Measurements from ENCODE around the gene DENND1A.

DENND1A gene

DNA sequence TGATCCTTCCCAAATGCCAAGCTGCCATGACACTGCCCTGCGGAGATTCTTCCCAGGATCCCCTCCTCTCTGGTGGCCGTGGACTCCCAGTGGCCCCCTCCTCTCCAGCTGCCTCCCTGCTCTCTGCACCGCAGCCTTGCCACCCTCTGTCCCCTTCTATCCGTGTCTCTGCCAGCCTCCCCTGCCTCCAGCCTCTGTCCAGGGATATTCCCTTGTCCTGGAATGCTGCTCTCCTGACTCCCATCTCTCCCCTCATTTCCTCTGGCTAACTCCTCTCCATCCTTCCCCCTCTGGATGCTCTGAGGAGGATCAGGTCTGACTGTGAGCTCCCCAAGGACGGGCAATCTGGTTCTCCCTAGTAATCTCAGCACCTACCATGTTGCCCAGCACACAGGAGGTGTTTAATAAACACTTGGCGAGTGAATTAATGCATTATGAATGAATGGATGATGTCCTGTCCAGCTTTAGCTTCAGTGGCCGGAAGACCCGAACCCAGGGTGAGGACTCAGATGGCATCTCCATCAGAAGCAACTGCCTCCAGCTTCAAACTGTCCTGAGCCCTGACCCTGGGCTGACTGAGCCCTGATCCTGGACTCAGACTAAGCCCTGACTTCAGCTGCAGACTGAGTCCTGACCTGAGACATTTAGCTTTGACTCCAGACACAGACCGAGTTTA, 581.5 kb downstream of the DENND1A start:
- H3K4me2 ChIP-seq (ENCODE audit: low read length): no peak overlapping the region
- H3K4me3 ChIP-seq (ENCODE audit: low read depth, low read length): no peak overlapping the region
- no peak overlapping the region for H2AFZ ChIP-seq
- no peak overlapping the region for H3K27ac ChIP-seq
- H3K27me3 ChIP-seq (ENCODE audit: control insufficient read depth, insufficient read depth, low read length): no peaks in the 10 kb centered on the region
- no peak overlapping the region for H3K9ac ChIP-seq
- H3K36me3 ChIP-seq (ENCODE audit: control insufficient read depth, insufficient read depth, low read length): no peaks in the 10 kb centered on the region
- no peaks in the 10 kb centered on the region for H3K9me3 ChIP-seq (ENCODE audit: control insufficient read depth, low read length)
- peaks cover 5% of the 10 kb centered on the region for H3K4me1 ChIP-seq
- TF ChIP-seq, protein P1, sequence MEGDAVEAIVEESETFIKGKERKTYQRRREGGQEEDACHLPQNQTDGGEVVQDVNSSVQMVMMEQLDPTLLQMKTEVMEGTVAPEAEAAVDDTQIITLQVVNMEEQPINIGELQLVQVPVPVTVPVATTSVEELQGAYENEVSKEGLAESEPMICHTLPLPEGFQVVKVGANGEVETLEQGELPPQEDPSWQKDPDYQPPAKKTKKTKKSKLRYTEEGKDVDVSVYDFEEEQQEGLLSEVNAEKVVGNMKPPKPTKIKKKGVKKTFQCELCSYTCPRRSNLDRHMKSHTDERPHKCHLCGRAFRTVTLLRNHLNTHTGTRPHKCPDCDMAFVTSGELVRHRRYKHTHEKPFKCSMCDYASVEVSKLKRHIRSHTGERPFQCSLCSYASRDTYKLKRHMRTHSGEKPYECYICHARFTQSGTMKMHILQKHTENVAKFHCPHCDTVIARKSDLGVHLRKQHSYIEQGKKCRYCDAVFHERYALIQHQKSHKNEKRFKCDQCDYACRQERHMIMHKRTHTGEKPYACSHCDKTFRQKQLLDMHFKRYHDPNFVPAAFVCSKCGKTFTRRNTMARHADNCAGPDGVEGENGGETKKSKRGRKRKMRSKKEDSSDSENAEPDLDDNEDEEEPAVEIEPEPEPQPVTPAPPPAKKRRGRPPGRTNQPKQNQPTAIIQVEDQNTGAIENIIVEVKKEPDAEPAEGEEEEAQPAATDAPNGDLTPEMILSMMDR (IDR thresholded peaks at IDR 0.05): no peak
- H3K79me2 ChIP-seq: no peaks in the 10 kb centered on the region

DNA sequence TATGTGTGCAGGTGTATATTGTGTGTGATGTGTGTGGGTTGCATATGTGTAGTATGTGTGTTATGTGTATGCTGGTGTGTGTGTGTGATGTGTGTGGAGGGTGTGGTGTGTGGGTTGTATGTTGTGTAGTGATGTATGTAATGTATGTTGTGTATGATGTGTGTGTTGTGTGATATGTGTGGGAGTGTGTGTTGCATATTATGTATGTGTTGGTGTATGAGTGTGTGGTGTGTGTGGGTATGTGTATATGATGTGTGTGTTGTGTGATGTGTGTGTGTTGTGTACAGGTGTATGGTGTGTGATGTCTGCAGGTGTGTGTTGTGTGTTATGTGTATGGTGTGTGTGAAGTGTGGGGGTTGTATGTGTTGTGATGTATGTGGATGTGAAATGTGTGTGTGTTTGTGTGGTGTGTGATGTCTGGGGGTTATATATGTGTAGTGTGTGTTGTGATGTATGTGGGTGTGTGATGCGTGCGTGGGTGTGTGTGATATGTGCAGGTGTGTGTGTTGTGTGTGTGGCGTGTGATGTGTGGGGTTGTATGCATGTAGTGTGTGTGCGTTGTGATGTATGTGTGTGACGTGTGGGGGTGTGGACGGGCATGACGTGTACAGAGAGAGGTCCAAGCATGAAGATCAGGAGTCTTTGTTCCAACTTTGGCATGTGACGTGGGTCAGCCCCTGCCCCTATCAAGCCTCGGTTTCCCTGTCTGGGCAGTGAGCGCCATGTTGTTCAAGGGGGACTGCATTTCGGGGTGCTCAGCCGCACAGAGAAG, 582.5 kb downstream of the DENND1A start:
- Histone ChIP-seq H3K27me3 (ENCODE audit: control insufficient read depth, insufficient read depth, low read length) (no peaks in the 10 kb centered on the region), H3K36me3 (ENCODE audit: control insufficient read depth, insufficient read depth, low read length) (no peaks in the 10 kb centered on the region), H3K79me2 (no peaks in the 10 kb centered on the region), H3K4me2 (ENCODE audit: low read length) (no peak overlapping the region), H2AFZ (no peak overlapping the region), H3K4me3 (ENCODE audit: low read depth, low read length) (no peak overlapping the region), H3K9me3 (ENCODE audit: control insufficient read depth, low read length) (no peaks in the 10 kb centered on the region), H3K4me1 (peaks cover 11% of the 10 kb centered on the region), H3K9ac (no peak overlapping the region), H3K27ac (no peak overlapping the region)
- TF ChIP-seq, protein P1 (IDR thresholded peaks at IDR 0.05): no peak

DNA sequence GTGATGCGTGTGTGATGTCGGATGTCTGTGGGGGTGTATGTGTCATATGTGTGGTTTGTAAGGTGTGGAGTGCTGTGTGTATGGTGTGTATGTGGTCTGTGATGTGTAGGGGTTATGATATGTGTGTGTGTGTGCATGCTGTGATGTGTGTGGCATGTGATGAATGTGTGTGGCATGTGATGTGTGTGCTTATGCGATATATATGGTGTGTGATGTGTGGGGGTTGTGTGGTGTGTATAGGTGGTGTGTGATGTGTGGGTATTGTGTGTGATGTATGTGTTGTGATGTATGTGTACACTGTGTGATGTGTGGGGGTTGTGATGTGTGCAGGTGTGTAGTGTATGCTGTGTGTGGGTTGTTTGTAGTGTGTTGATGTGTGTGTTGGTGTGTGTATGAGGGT, 583.1 kb downstream of the DENND1A start:
- Histone ChIP-seq H3K4me2 (ENCODE audit: low read length) (no peak overlapping the region), H3K4me1 (peaks cover 11% of the 10 kb centered on the region)
- TF ChIP-seq, protein P1 (IDR thresholded peaks at IDR 0.05): no peak

DNA sequence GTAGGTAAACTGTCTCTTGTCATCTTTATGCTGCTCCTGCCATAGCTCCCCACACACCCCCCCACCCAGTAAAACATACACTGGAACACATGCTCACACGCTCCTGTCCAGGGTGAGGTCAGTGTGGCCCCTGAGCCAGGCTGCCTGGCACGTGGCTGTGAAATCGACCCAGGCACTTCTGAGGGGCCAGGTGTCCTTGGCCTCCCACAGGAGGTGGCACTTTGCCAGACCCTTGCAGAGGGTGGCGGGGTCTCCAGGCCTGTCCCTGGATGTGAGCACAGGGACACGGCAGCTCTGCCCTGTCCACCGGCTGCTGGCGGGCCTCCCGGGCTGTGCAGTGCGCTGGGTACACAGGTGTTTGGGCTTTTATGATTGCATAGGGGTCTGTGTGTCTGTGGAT, 583.9 kb downstream of the DENND1A start:
- Histone ChIP-seq H3K4me1 (peaks cover 11% of the 10 kb centered on the region), H3K27ac (no peak overlapping the region), H3K4me2 (ENCODE audit: low read length) (no peak overlapping the region), H3K79me2 (no peaks in the 10 kb centered on the region), H3K27me3 (ENCODE audit: control insufficient read depth, insufficient read depth, low read length) (no peaks in the 10 kb centered on the region), H3K36me3 (ENCODE audit: control insufficient read depth, insufficient read depth, low read length) (no peaks in the 10 kb centered on the region), H3K4me3 (ENCODE audit: low read depth, low read length) (no peak overlapping the region), H2AFZ (no peak overlapping the region), H3K9ac (no peak overlapping the region), H3K9me3 (ENCODE audit: control insufficient read depth, low read length) (no peaks in the 10 kb centered on the region)
- TF ChIP-seq, protein P1 (IDR thresholded peaks at IDR 0.05): no peak

More for the DNA sequence above, 583.1 kb downstream of the DENND1A start:
- H3K27ac ChIP-seq: no peak overlapping the region
- no peaks in the 10 kb centered on the region for H3K36me3 ChIP-seq (ENCODE audit: control insufficient read depth, insufficient read depth, low read length)
- H3K27me3 ChIP-seq (ENCODE audit: control insufficient read depth, insufficient read depth, low read length): no peaks in the 10 kb centered on the region
- H2AFZ ChIP-seq: no peak overlapping the region
- no peaks in the 10 kb centered on the region for H3K79me2 ChIP-seq
- no peak overlapping the region for H3K4me3 ChIP-seq (ENCODE audit: low read depth, low read length)
- H3K9me3 ChIP-seq (ENCODE audit: control insufficient read depth, low read length): no peaks in the 10 kb centered on the region
- H3K9ac ChIP-seq: no peak overlapping the region
